HUES48 (cell line): ENCODE results near the gene GRIK1.
A peak's percentile ranks its signal among the peaks of the same experiment; 100 is the strongest.

Source experiments
- H3K27ac ChIP-seq: one replicate; pipeline ENCODE4 v1.7.0; 2013; ENCODE audit warnings: low read depth, low read length, inconsistent platforms
- H3K27me3 ChIP-seq: 2 replicates; pipeline ENCODE4 v1.6.1; 2013; ENCODE audit warnings: mild to moderate bottlenecking, low read length; ENCODE audit not compliant: control insufficient read depth, insufficient read depth
- H3K36me3 ChIP-seq: 2 replicates; pipeline ENCODE4 v1.6.1; 2013; ENCODE audit warnings: low read length; ENCODE audit not compliant: control insufficient read depth, insufficient read depth
- H3K4me1 ChIP-seq: 2 replicates; pipeline ENCODE4 v1.6.1; 2013; ENCODE audit warnings: mild to moderate bottlenecking, low read length; ENCODE audit not compliant: control insufficient read depth, insufficient read depth
- H3K4me3 ChIP-seq: 2 replicates; pipeline ENCODE4 v1.5.1; 2013; ENCODE audit warnings: mild to moderate bottlenecking, low read depth, low read length
- H3K9ac ChIP-seq: 2 replicates; pipeline ENCODE4 v1.6.1; 2013; ENCODE audit warnings: mild to moderate bottlenecking, low read depth, low read length, moderate library complexity
- H3K9me3 ChIP-seq: 2 replicates; pipeline ENCODE4 v1.6.1; 2013; ENCODE audit warnings: low read length; ENCODE audit not compliant: control insufficient read depth, insufficient read depth

Gene GRIK1

DNA sequence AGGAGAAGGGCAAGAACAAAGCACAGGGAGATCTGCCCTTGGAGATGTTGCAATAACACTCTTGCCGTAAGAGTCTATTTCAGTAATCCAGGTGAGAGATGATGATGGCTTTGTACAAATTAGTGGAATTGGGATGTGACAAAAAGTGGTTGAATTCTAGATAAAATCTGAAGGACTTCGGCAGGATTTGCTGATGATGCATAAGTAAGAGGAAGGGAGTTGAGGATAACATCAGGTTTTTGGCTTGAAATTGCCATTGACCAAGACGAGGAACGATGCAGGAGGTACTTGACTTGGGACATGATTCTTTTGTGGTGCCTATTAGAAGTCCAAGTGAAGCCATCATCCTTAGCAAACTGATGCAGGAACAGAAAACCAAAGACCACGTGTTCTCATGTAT, 238.1 kb downstream of the GRIK1 start:
- H3K9me3 ChIP-seq, result no peaks in the 10 kb centered on the region; the same call in 1 of the 2 replicates
- no peaks in the 10 kb centered on the region for H3K4me1 ChIP-seq
- no peak overlapping the region for H3K4me3 ChIP-seq
- H3K27me3 ChIP-seq, result no peaks in the 10 kb centered on the region
- no peak overlapping the region for H3K9ac ChIP-seq
- no peak overlapping the region for H3K27ac ChIP-seq
- no peaks in the 10 kb centered on the region for H3K36me3 ChIP-seq

DNA sequence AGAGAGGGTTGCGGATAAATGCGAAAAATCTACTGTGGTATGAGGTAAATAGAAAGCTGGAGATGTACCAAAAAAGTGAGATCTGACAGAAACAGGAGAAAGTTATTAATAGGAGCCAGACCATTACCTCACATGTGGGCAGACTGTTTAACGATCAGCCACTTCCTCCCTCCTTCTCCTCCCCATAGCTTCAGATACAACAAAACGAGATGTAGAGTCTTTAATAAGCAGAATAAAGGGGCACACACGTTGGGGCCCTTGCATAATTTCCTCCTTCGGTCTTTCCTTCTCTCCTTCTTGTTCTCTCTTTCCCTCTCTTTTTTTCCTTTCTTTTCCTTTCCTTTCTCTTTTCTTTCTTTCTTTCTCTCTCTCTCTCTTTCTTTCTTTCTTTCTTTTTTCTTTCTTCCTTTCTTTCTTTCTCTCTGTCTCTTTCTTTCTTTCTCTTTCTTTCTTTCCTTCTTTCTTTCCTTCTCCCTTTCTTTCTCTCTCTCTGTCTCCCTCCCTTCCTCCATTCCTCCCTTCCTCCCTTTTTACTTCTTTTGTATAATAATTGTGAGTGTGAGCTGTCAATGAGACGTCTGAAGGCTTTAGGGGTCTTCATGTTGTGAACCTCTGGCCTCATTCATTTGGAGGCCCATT, 242.1 kb downstream of the GRIK1 start:
- Histone ChIP-seq H3K36me3 (no peaks in the 10 kb centered on the region), H3K27ac (no peak overlapping the region), H3K9ac (no peak overlapping the region), H3K27me3 (no peaks in the 10 kb centered on the region), H3K4me1 (no peaks in the 10 kb centered on the region), H3K9me3 (no peaks in the 10 kb centered on the region; the same call in 1 of the 2 replicates), H3K4me3 (no peak overlapping the region)

GRCh38 chr21:29696937-29697336, 242.9 kb downstream of the GRIK1 start:
- Histone ChIP-seq H3K4me3 (no peak overlapping the region), H3K27me3 (no peaks in the 10 kb centered on the region), H3K36me3 (no peaks in the 10 kb centered on the region), H3K9ac (no peak overlapping the region), H3K4me1 (no peaks in the 10 kb centered on the region), H3K27ac (no peak overlapping the region), H3K9me3 (no peaks in the 10 kb centered on the region; the same call in 1 of the 2 replicates)

DNA sequence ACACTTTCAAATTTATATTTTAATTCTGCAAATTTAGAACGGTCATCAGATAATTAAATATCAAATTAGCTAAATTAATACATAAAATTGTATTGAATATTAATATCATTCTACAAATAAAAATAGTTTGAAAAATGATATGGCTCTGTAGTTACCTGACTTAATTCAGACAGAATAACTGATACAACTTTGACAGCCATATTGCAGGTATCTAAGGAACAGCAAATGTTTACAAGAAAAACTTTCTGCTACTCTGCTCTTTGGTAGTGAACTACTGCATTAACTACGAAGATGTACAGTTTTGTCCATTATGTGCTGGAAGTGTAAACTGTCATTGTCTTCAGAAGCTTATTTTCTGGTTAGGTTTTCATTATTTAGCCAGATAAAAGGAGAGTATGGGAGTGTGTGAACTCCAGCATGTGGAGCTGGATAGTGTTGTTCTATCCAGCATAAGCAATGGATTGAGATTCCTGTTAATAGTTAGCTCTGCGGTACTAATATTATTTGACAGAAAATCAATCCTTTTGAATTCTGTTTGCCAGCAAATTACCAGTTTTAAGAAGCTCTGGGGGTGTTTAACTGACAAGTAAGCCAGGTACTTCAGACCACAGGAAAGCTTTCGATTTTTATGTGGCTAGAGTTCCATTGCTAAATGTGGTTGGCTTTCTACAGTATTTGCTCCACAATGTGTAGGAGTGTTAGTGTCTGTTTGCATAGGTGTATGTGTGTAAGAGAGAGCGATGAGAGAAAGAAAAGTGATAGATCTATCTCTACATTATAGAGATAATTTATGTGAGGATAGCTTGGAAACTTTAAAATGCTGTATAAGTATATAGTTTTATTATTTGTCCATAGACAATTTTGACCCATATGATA, 247.9 kb downstream of the GRIK1 start:
- no peak overlapping the region for H3K27ac ChIP-seq
- no peaks in the 10 kb centered on the region for H3K36me3 ChIP-seq
- H3K4me3 ChIP-seq, result no peak overlapping the region
- H3K4me1 ChIP-seq, result no peaks in the 10 kb centered on the region
- no peaks in the 10 kb centered on the region for H3K9me3 ChIP-seq
- no peaks in the 10 kb centered on the region for H3K27me3 ChIP-seq
- no peak overlapping the region for H3K9ac ChIP-seq

GRCh38 chr21:29689753-29690152, 250.0 kb downstream of the GRIK1 start:
- H3K9me3 ChIP-seq, result no peaks in the 10 kb centered on the region
- H3K27ac ChIP-seq, result no peak overlapping the region
- no peak overlapping the region for H3K9ac ChIP-seq
- H3K36me3 ChIP-seq, result no peaks in the 10 kb centered on the region
- H3K4me3 ChIP-seq, result no peak overlapping the region
- H3K4me1 ChIP-seq, result 0 out of 2 replicates have a peak, but pooled peaks cover 4% of the 10 kb centered on the region
- H3K27me3 ChIP-seq, result no peaks in the 10 kb centered on the region

- H3K27me3 ChIP-seq, result no peaks in the 10 kb centered on the region
- no peak overlapping the region for H3K4me3 ChIP-seq
- no peak overlapping the region for H3K27ac ChIP-seq
- H3K9ac ChIP-seq, result no peak overlapping the region
- 0 out of 2 replicates have a peak, but pooled peaks cover 4% of the 10 kb centered on the region for H3K4me1 ChIP-seq
- no peaks in the 10 kb centered on the region for H3K9me3 ChIP-seq
- no peaks in the 10 kb centered on the region for H3K36me3 ChIP-seq
Observed at GRCh38 chr21:29684106-29684505, 255.7 kb downstream of the GRIK1 start.

DNA sequence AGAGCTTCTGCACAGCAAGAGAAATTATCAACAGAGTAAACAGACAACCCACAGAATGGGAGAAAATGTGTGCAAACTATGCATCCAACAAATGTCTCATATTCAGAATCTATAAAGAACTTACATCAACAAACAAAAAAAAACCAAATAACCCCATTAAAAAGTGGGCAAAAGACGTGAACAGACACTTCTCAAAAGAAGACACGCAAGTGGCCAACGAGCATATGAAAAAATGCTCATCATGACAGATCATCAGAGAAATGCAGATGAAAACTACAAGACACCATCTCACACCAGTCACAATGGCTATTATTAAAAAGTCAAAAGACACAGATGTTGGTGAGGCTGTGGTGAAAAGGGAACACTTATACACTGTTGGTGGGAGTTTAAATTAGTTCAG, 257.0 kb downstream of the GRIK1 start:
- H3K27ac ChIP-seq, result no peak overlapping the region
- no peak overlapping the region for H3K4me3 ChIP-seq
- no peak overlapping the region for H3K9ac ChIP-seq
- H3K9me3 ChIP-seq, result no peaks in the 10 kb centered on the region
- H3K36me3 ChIP-seq, result no peaks in the 10 kb centered on the region
- 0 out of 2 replicates have a peak, but pooled peaks cover 4% of the 10 kb centered on the region for H3K4me1 ChIP-seq
- H3K27me3 ChIP-seq, result no peaks in the 10 kb centered on the region

- Histone ChIP-seq H3K36me3 (no peaks in the 10 kb centered on the region), H3K4me1 (peaks cover 21% of the 10 kb centered on the region), H3K27me3 (no peaks in the 10 kb centered on the region), H3K9me3 (no peaks in the 10 kb centered on the region), H3K27ac (no peak overlapping the region), H3K4me3 (no peak overlapping the region), H3K9ac (no peak overlapping the region)
Observed at GRCh38 chr21:29680273-29680672, 259.5 kb downstream of the GRIK1 start.

- H3K27ac ChIP-seq, result no peak overlapping the region
- no peaks in the 10 kb centered on the region for H3K36me3 ChIP-seq
- no peak overlapping the region for H3K9ac ChIP-seq
- no peaks in the 10 kb centered on the region for H3K9me3 ChIP-seq
- no peaks in the 10 kb centered on the region for H3K27me3 ChIP-seq
- H3K4me1 ChIP-seq, result peaks cover 22% of the 10 kb centered on the region
- no peak overlapping the region for H3K4me3 ChIP-seq
Observed at GRCh38 chr21:29678626-29679025, 261.2 kb downstream of the GRIK1 start.

DNA sequence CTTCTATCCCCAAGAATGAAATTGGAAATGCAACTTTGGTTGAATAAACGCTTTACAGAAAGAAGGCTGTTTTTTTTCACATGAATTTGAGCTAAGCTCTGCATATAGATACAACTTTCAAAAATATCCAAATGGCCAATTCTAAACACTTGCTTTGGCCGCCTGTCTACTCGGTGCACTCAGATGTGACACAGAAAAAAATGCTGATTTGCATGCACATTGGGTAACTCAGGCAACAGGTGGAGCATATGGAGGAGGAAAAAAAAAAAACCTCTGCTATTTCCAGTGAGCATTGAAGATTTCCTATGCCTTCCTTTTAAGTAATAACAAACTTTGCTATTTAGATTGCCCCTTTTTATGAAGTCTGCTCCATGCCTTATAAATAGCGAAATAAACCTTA, 262.5 kb downstream of the GRIK1 start:
- peaks cover 22% of the 10 kb centered on the region for H3K4me1 ChIP-seq
- no peaks in the 10 kb centered on the region for H3K27me3 ChIP-seq

DNA sequence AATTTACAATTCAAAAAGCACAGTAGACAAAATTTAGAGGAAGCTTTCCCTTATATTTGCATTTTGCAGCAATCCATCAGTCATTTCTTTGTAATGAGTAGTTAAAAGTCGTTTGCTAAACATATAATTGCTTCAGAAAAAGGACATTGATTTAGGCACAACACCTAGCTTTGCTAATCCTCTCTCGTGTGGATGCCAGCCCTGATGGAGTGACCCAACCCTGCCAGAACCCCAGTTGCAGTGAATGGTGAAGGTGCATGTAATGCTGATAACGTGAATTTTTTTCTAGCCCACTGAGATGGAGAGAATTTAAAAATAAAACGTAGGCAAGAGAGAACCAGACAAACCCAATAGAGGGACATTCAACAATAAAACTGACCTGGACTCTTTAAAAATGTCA, 263.4 kb downstream of the GRIK1 start:
- H3K9ac ChIP-seq, result no peak overlapping the region
- H3K36me3 ChIP-seq, result no peaks in the 10 kb centered on the region
- no peak overlapping the region for H3K4me3 ChIP-seq
- H3K4me1 ChIP-seq, result peaks cover 22% of the 10 kb centered on the region
- no peaks in the 10 kb centered on the region for H3K27me3 ChIP-seq
- peak overlapping the region; percentile 33 for H3K27ac ChIP-seq
- no peaks in the 10 kb centered on the region for H3K9me3 ChIP-seq

More for the DNA sequence above, 262.5 kb downstream of the GRIK1 start:
- Histone ChIP-seq H3K36me3 (no peaks in the 10 kb centered on the region), H3K9me3 (no peaks in the 10 kb centered on the region), H3K9ac (no peak overlapping the region), H3K27ac (no peak overlapping the region), H3K4me3 (no peak overlapping the region)
